ENCODE results near the gene LBR.

The LBR gene

DNA sequence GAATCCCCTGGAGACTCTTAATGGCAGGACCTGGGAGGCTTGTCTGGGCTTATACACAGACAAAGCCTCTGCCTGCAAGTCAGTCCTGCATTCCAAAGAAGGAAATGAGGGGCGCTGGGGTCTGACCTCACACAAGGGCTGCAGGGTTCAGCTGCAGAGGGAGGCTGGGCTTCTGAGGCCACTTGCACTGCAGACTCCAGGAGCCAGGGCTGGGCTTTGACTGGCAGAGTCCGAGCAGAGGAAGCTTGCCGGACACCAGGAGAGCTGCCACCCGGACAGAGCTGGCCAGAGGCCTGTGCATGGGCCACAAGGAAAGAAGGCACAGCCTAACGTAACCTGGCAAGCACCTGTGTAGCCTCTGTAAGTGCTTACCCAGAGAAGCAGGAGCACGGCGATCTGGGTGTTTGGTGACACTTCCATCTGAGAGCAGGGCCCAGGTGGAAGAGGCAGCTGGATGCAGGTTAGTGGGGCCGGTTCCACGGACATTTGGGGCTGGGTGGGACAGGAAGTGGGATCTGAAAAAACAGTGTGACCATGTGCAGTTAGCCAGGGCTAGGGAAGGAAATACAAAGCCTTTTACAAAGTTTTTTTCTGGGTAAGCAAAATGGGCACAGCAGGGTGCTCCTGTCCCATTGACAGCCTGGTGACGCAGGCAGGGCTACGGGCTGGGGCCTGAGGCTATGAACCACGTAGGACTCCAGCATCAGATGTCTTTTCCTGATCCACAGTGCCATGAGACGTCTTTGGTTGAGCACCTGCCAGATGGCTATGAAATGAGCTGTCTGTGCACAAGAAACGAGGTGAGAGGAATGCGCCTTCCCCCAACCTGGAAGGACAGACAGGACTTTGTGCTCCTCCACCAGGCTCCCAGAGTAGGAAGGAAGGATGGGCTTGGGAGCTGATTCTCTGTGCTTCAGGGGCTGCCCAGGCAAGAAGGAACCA is 37.3 kb upstream of the LBR start:
- DNase-seq (ENCODE audit: low spot score): no peak

DNA sequence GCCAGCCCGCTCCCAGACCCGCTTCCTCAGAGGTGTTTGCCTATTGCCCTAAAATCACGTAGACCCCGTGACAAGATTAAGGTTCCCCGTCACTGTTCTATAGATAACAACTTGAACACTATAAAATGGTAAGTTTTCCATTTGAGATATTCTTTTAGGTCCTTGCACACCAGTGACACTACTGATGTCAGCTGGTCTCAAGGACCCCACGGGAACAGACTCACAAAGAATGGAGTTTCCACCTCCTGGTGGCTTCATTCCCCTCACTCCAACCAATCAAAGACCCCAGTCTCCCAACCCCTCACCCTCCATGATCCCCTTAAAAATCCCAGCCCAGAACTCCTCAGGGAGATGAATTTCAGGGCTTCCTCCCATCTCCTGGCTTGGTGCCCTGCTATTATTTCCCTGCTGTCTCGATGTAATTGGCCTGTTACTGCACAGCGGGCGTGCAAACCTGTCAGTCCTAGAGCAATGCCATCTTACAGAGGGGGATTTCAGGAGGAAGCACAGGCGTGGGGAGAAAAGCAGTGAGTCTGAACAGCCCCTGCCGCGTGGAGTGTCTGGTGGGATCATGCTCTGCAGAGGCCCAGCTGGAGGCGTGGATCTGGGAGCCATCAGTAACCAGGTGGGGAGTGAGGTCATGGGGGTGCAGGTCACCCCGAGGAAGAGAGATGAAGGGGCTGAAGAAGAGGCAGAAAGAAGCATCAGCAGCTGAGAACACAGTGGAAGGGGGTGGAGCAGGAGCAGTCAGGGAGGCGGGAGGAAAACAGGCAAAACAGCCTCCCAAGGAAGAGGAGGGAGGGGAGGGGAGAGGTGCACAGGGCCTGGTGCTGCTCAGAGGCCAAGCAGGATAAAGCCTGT is 35.1 kb upstream of the LBR start:
- no peak for DNase-seq (ENCODE audit: low spot score)

DNA sequence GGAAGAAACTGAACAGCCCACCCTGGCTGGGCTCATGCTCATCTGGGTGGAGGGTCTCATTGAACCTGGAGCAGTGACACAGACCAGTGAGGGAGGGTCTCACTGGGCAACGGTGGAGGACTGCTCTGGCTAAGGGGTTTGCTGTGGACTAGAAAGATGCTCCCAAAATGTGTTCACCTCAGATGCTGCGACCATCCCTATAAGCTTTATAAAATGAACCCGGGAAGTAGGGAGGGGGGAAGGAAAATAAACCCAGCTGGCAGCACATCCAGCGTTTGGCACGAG is 34.5 kb upstream of the LBR start:
- DNase-seq (ENCODE audit: low spot score): no peak

DNA sequence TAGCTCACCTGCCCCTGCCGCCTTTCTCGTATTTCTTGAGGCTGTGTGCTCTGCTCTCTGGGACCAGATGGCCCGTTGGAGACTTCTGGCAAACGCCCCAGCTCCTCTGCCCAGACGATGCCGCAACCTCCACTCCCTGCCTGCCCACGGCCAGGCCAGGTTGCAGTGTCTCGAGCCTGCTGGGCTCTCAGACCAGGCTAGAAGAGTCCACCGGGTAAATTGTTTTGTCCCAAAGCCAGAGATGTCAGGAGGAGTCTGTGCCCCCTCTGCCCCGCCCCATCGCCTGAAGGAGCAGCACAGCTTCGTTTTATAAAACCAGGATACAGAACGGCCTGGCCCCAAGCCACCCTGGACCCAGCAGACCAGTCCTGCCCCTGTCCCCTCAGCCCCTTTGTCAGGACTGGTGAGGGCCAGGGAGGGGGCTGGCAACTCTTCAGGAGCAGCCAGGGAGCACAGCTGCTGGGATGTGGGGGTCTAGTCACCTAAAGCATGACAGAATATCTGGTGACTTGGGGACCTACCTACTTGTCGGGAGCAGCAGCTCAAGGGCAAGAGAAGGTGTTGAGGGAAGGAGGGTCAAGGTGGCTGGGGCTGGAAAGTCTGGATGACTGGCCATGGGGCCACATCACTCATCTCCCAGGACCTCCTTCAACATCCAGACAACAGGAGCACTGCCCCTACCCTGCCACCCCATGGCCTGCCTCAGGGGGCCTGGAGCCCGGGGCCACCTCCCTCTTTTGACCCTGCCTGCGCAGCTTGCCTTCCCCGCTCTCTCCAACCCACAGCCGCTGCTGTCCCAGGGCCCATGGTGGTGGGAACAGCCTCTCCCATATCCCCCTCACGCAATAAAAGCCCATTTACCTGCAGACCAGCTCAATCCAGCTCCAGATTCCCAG is 33.9 kb upstream of the LBR start:
- DNase-seq (ENCODE audit: low spot score): no peak

DNA sequence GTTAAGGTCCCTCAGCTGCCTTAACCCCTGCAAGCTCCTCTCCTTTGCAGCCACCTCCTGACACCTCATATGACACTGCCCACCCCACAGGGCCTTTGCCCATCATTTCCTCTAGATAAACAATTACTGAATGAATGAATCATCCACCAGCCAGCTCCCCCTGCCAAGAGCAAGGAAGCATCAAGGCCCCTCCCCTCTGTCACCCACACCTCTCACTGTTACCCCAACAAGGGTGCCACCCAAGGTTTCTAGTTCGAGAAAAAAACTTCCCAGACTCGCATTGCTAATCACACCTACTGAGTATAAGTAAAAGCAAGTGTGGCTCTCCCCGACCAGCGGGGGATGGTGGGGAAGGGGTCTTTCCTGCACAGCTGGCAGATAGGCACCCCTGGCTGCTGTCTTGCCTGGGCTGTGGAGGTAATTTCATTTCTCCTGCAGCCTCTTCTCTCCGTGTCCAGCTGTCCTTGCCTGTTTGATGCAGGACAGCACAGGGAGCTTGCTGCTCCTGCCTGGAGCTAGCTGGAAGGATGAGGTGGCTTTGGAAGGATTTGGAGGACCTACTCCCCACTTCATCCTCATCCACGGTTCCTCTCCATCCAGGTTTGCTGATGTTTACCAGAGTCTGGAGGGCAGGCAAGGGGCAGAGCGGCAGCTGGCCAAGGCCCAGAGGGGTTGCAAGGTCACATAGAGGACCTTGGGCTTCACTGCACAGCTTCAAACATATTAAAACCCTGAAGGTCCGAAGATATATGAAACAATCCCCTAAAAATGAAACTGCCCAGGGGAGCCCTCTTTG is 33.1 kb upstream of the LBR start:
- peak; percentile 58 for DNase-seq (ENCODE audit: low spot score)

DNA sequence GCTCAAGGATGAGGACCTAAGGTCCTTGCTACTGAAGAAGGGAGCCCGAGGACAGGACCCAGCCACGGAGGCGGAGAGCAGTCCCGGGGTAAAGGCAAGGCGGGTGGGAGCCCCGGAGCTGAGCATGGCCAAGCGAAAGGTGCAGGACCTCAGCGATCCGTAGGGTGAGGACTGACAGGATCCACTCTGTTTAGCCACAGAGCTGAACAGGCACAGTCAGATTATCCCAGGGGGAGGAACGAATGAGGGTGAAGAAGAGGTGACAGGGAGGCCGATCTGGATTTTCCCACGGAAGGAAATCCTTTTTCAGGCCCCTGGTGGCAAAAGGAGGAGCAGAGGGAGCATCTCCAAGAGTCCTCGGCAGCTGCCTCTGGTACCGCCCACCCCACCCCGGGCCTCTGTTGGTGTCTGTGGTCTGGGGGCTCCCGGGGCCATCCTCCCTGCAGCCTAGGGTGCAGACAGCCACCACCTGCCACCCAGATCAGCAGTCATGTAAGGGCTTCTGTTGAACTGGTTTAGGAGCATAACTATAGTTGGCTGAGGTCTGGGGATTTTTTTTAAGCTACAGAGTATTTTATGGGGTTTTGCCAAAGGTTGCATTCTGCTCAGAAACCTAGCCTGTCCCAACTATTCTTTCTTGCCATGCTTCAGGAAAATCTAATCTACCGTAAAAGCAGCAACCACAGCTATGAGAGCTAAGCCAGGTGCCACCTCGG is 32.3 kb upstream of the LBR start:
- DNase-seq (ENCODE audit: low spot score): no peak

DNA sequence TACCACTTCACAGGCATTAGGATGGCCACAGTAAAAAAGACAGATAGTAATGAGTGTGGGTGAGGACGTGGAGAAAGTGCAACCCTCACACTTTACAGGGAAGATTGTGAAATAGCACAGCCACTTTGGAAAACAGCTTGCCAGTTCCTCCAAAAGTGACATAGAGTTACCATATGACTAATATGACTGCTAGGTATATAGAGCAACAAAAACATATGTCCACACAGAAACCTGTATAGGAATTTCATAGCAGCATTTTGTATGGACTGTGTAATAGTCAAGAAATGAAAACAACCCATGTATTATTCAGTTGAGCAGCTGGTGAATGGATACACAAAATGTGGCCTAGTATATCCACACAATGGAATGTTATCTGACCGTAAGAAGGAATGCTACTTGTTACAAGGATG is 30.4 kb upstream of the LBR start:
- DNase-seq (ENCODE audit: low spot score): no peak

DNA sequence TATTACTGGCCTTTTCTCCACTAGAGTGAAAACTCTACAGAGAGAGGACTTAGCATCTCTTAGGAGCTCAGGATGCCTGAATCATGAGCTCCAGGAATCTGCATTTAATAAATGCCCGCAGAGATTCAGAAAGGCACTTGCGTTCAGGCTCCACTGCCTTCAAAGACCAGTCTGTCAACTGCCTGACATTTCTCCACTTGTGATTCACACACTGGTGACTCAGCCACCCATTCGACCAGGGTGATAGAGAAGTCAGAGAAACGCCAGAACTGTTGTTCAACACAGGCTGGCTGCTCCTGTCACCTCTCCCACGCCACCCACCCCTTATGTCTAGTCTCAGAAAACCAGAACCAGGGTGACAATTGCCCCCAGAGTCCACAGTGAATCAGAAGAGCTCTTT is 26.9 kb upstream of the LBR start:
- peak; percentile 76 for DNase-seq (ENCODE audit: low spot score)

DNA sequence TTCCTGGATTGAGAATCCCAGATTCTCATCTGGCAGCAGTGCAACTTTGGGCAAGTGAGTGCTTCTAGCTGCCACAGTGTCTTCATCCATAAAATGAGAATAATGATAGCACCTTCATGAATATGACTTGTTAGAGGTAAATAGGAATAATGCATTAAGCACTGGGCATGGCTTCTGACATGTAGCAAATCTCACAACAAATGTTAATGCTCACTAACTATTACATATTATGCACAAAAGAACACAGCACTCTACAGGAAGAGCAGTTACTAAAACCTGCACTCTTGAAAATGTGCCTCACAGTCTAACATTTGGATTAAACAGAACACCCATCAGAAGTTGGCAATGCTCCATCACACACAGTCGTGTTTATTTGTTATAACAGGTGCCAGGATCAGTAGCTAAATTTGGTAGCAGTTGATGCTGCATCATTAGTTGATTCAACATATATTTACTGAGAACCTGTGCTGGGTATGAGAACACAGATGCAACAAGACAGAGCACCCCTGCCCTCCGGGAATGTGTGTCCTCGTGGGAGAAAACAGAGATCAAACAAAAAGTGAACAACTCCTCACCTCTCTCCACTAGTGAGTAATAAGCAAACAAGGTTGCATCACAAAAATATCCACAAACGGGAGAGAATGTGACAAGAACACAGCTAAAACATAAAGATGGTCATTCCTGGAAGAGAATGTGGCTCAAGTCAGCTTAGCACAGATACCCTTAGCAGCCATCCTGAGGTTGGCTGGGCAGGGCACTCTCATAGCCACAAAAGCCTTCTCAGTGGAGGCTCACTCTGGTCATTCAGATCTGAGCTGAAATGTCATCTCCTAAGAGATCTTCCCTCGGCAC is 26.2 kb upstream of the LBR start:
- DNase-seq (ENCODE audit: low spot score): peak; percentile 47

DNA sequence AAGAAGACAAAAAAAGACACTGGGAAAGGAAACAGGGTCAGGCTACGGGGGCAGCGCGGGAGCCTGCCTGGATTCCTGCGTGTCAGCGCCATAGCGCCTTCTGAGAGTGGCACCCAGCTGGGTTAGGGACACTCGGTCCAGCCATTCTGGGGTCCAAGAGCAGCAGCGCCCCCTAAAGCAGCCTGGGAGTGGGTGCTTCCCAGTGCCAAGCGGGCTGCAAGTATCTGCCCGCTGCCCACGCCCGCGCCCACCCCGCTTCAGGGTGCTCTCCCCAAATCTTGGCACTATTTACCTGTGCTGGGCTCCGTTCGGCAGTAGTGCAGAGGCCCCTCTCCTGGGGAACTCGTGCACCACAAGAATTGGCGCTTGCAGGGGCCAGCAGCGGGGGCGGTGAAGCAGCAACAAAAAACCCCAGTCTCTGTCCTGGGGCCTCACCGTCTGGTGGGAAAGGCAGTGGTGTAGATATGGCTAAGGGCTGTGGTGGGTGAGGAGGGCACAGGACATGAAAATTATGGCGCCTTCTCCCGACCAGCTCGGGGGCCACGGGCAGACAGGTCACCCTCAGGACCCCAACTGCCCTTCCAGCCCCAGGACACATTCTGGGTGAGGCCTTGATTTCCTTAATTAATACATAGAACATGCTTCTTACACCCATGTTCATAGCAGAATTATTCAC is 24.1 kb upstream of the LBR start:
- no peak for DNase-seq (ENCODE audit: low spot score)

DNA sequence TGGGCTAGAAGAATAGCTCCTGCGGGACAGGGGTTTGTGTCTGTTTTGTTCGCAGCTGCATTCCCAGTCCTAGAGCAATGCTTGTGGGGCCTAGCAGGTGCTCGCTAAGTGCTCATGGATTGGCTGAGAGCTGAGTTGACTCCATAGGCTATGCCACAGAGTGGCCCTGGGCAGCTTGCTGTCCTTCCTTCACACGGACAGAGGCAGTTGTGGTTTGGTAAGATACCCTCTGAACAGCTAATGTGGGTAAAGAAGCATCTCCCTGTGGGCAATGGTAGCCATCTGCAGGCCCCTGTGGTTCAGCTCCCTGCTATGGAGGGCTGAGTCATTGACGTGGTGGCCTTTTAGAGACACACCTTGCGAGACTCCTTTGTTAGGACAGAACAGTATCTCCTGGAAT is 23.5 kb upstream of the LBR start:
- DNase-seq (ENCODE audit: low spot score): no peak

DNA sequence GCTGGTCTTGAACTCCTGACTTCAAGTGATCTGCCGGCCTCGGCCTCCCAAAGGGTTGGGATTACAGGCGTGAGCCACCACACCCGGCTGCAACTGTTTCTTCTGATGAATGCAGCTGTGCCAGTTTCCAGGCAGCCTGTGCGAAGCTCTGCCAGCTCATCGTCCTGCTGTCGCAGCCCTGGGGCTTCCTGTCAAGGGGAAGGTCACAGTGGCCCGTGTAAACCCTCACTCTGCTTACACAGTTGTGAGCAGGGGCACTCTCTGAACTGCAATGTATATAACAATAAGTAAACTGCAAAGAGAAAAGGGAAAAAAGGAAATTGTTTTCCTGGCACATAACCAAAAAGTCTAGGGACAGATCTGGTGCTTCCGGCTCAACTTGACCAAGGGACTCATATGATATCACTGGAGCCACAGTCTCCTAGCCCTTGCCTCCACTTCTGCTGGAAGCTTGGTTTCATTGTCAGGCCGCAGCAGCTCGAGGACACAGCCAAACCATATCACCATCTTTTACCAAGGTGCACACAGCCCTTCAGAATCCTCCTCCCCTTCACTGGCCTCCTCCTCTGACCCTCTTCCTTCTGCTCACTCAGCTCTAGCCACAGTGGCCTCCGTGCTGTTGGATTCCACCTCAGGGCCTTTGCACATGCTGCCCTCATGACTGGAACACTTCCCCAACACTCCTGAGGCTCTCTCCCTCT is 22.8 kb upstream of the LBR start:
- DNase-seq (ENCODE audit: low spot score): no peak

DNA sequence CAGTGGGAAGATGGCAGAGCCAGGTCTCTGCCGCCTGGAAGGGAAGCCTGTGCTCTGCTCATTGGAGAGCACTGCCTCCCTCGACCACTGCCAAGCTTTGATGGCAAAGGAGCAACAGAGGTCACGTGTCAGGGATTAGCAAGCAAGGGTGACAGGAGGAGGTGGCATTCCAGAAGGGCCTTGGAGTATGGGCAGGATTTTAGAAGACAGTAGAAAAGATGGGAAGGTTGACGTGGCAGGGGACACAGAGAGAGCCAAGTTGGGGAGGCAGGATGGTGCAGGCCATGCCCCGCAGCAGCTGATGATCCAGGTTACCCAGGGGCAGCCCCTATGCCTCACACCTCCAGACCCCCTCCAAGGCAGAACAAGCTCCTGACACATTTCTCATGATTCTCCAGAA is 21.9 kb upstream of the LBR start:
- no peak for DNase-seq (ENCODE audit: low spot score)

DNA sequence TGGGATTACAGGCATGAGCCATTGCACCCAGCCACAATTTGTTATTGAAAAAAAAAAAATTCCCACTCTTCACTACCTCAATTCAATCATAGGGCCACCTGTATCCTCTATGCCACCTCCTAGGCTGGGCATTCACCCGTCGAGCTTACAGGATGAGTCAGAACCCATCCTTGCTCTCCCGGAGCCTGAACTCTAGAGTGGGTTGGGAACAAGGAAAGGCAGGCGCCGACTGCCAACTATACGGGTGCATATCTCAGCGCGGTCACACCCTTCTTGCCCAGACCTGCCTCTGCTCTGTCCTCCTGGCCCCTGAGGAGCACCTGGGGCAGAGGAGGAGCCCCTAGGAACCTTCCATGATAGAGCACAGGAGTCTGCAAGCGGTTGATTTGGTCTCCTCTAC is 21.4 kb upstream of the LBR start:
- no peak for DNase-seq (ENCODE audit: low spot score)

DNA sequence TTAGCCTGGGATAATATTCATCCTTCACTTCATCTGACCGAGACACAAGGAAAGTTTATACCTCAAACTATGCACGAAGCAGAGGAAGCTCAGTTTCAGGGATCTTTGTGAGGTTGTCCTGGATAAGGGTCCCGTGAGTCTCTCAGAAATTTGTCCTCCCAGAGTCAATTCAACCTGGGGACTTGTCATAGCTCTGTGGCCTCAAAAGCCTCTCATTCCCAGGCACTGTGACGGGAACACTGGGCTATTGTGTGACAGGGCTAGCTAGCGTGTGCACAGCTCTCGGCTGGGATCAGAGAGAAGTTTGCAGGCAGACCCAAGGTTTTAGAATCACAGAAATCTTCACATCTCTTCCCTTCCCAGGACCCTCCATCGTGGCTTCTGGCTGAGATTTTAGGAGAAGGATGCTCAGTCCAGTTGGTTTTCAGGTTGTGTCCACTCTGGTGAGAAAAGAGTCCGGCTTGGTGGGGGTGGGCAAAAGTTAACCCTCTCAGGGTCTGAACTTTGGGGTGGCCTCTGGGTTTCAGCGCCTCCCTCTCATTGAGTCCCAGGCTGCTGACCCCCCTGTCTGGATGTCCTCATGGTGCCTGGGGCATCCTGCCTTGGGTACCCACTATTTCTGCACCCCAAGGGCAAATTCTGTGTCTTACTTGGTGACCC is 20.4 kb upstream of the LBR start:
- DNase-seq (ENCODE audit: low spot score): no peak

DNA sequence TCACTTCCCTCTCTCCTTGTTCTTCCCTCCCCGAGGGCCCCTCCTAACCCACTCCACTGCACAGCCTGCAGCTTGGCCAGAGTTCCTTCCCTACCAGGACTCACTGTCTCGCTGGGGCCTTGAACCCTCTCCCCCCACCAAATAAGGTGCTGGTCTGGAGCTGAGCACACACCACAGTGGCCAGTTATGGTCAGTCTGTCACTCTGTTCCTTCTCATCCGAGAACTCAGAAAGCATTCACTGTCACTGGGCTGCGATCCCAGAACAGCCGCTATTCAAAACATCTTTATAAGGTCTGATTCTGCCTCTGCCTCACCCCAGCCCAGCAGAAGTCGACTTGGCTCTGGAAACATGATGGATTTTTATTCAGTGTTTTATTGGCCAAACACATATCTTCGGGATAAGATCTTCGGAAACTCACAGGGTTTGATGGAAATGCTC is 19.8 kb upstream of the LBR start:
- no peak for DNase-seq (ENCODE audit: low spot score)

DNA sequence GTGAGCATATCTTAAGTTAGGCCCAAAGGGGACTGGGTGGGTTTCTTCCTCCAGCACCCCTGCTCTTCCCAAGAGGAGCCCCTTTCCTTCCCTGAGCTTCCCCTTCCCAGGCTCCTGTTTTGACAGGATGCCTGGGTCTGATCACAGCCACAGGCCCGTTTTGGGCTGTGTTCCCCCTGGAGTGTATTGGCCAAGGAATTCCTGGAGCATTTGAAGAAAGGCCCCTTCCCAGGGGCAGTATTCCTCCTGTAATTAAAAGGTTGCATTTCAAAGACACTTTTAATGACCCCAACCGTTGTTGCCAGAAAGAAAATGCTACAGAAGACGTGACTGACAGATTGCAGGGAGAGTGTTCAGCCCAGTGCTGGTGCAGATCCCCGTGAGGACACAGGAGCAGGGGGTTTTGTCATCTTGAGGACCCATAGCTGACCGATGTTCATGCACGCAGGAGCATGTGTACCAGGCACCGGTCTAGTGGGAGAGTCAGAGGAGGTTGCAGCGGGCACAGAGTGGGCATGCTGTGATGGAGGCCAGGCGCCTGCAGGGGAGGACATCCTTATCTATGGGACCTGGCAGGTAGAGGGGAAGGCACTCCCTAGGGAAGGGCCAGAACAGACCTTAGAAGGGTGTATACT is 19.3 kb upstream of the LBR start:
- DNase-seq (ENCODE audit: low spot score): no peak

DNA sequence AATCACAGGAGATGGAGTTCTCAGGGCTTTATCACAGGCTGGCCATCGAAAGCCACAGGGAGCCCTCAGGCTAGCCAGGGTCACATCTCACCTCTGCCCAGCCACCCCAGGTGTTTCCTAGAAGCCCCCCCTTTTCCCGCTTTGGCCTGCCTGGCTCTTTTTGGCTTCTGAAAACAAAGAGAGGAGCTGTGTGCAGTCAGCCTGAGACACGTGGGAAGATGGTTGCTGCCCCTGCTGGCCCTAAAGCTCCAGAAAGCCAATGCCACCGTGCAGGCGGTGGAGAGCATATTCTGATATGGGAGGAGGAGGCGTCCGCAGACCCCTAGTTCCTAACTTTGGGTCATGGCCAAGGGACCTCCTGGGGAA is 18.7 kb upstream of the LBR start:
- DNase-seq (ENCODE audit: low spot score): no peak

All from activated CD4-positive, alpha-beta T cell treated with anti-CD3 and anti-CD28 coated beads, Interleukin-2, Interleukin-4, amounts not matched to agents 100 ng/mL and 50 ng/mL, durations not matched to agents 16 hours and 8 hours (primary cell).